Hematopoietic multipotent progenitor cell (in vitro differentiated cells): Measurements from ENCODE around the gene DOK5. TPM values are rescaled to one million over a fixed set of nuclear protein-coding genes. Genes with fewer than 3 reads are reported as not detected.

Experiments
- DNase-seq, 3 donors: peaks; one replicate each; pipeline ENCODE4 v3.0.0-alpha.2; 2011 to 2015; ENCODE audit warnings: low read depth in 2 of 3, low spot score in 2 of 3
- total RNA-seq: library from RNA; depleted of rRNA; stranded (reverse); fragments of >200 nt; gene quantifications from one replicate; pipeline ENCODE4 v1.2.3, GENCODE V29; 2012

Gene DOK5
- total RNA-seq, 1 donor: 0.54 TPM

GRCh38 chr20:54555150-54555549 is 79.8 kb downstream of the DOK5 start:
- no peak for DNase-seq

GRCh38 chr20:54556406-54556805 is 81.0 kb downstream of the DOK5 start:
- no peak for DNase-seq

GRCh38 chr20:54557806-54558590 is 82.6 kb downstream of the DOK5 start:
- no peak for DNase-seq

GRCh38 chr20:54559890-54560289 is 84.5 kb downstream of the DOK5 start:
- no peak for DNase-seq

DNA sequence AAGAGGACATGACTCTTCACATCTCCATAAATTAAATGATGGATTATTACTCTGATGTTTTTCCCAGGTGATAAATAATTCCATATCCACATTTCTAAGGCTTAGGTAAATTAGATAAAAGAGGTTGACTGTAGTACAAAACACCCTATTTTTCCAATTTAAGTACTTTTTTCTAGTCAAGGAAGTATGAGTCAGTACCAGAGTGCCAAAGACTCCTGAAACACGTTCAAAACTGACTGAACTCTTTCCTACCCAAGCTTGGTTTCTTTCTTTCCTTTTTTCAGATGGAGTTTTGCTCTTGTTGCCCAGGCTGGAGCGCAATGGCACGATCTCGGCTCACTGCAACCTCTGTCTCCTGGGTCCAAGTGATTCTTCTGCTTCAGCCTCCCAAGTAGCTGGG is 85.0 kb downstream of the DOK5 start:
- DNase-seq: no peak

DNA sequence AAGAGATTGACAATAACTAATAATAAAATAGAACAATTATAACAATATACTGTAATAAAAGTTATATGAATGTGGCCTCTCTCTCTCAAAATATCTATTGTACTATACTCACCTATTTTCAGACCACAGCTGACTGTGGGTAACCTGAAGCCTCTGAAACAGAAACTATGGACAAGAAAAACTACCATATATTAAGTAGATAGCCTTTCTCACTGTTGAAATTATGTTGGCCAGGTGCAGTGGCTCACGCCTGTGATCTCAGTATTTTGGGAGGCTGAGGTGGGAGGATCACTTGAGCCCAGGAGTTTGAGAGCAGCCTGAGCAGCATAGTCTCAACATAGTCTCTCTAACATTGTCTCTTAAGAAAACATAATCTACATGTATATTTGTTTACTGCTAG is 89.9 kb downstream of the DOK5 start:
- no peak for DNase-seq

DNA sequence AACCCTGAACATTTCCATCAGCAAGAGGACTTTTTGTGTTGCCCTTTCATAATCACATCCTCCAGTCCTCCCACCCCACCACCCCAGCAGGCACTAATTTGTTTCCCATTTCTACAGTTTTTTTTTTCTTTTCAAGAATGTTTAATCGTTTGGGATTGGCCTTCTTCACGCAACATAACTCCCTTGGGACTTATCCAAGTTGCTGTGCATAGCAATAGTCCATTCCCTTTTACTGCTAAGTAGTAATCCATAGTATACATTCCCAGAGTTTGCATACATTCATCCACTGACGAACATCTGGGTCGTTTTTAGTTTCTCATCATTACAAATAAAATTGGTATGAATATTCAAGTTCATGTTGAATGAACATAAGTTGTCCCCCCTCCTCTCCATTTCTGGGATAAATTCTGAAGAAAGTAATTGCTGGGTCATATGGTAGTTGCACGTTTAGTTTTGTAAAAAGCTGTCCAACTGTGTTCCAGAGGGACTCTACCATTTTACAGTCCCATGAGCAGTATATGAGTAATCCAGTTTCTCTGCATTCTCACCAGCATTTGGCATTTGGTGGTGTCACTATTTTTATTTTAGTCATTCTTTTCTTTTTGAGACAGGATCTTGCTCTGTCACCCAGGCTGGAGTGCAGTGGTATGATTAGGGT is 90.8 kb downstream of the DOK5 start:
- no peak for DNase-seq

DNA sequence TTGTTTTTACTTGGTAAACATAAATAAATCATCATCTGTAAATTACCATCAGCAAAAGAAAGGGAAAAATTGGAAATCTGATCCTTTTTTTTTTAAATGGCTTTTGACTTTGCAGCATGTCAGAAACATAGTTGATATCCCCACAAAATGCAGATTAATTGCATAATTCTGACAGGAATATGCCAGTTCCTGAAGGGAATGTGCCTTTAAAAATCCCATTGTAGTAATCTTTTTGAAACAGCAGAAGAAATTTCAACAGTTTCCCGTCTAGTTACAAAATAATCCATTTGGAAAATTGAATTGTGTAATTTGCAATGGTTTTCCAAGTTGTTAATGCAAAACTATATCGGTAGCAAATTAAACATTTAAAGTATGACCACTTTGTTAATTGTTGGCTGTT is 95.2 kb downstream of the DOK5 start:
- DNase-seq: no peak

DNA sequence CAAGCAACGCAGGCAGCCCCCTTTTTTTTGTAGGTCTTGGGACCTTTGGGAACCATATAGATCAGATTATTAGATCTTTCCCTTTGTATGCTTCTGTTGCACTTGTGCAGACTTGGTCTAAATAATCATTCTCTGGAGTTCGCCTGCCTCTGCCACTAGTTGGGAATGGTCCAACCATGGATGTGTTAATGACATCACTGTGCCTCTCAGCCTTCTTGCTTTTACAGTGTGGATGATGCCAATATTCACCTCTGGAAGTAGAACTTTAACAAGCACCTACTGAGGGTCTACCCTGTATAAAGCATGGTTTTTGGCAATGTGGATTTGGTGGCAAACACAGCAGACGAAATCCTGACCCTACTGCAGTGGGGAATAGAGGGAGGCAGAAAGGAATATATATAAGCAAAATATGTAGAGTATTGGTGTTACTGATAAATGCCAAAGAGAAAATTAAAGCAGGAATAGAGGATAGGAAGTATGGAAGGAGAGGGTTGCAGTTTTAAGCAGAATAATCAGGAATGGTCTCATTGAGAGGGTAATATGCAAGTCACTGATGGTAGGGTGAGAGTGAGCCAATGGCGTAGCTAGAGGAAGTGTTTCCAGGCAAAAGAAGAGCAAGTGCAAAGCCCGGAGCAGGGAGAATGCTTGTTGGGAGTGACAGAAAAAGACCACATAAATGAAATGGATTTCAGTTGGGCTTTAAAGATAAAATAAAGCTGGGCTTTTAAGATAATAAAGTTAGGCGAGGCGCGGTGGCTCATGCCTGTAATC is 97.5 kb downstream of the DOK5 start:
- DNase-seq: no peak

- DNase-seq: no peak
These were observed 98.4 kb downstream of the DOK5 start for GRCh38 chr20:54573838-54574237.

- DNase-seq: no peak
These were observed 101.1 kb downstream of the DOK5 start for GRCh38 chr20:54576518-54576917.

GRCh38 chr20:54577637-54578036 is 102.2 kb downstream of the DOK5 start:
- no peak for DNase-seq

- no peak for DNase-seq
These were observed 109.8 kb downstream of the DOK5 start for GRCh38 chr20:54585217-54585616.

DNA sequence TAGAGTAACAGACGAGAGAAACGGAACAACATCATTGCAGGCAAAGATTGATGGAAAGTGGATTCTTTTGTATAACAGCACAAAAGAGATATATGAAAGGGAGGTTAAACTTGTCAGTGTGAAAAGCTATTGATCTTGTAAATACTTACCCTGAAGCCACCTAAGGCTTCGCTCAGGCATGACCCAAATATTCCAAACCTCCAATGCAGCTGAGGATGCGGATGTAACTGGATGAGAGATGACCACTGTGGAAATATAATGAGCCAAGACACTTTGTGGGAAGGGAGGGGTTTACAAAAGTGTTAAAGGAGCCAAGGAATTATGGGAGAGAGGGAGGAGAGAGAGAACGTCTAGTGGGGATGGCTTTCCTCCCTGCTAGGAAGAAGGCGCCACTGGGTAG is 112.0 kb downstream of the DOK5 start:
- no peak for DNase-seq

- no peak for DNase-seq
These were observed 114.1 kb downstream of the DOK5 start for GRCh38 chr20:54589402-54590030.

- no peak for DNase-seq
These were observed 115.5 kb downstream of the DOK5 start for GRCh38 chr20:54590856-54591255.

- DNase-seq: no peak
These were observed 121.3 kb downstream of the DOK5 start for GRCh38 chr20:54596651-54597050.

GRCh38 chr20:54598352-54598751 is 123.0 kb downstream of the DOK5 start:
- no peak for DNase-seq

DNA sequence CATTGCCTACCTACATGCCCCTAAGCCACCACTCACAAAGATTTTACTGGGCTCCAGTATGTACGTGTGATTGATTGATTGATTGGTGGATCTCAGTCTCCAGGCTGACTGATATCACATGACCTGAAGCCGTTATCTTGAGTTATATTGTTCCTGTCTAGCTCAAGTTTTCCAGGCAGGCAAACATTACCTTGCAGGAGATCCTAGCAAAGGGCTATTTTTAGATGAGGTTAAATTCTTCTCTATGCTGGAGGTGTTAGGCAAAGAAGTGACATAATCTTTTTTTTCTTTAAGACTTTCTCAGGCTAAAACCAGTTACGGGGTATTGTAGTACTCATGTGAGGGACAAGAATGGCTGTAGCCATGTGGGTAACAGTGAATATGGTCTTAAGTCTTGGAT is 125.2 kb downstream of the DOK5 start:
- DNase-seq: no peak

DNA sequence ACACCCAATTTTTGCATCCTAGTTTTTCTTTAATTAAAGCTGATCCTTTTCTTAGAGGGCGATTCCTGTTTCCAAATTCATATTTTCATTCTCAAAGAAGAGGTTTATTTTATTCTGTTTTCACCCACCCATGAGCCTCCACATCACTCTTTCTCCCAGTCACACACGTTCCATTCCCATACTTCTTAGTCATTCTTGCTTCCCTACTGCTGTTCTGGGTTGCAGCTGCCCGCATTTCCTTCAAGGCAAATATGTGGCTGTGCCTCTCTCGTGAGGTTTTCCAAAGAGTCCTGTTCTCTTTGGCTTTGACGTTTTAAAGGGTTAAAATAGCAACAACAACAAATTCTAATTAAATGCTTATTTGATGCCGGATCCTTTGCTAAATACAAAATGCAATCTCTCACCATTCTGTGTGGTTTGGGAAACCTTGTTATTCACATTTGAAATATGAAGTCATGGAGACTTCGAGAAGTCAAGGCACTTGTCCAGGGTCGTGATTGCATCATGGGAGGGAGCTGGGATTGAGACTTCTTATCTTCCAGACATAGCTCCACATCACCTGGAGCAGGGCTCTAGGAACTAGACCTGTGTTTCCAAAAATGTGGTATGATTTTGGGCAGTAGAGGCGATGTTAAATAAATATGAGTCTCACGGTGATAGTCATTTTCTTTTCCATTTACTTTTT is 126.6 kb downstream of the DOK5 start:
- DNase-seq: no peak

GRCh38 chr20:54605319-54605718 is 129.9 kb downstream of the DOK5 start:
- DNase-seq: no peak
